HG02870 (cell line): Measurements from ENCODE around the gene LYPD6.

Source experiments
- ATAC-seq: cut with Tn5 transposase; IDR thresholded peaks from one replicate; pipeline ENCODE4 v1.9.1; 2021; ENCODE audit warnings: mild to moderate bottlenecking, moderate library complexity; ENCODE audit not compliant: unreplicated experiment

Gene LYPD6

DNA sequence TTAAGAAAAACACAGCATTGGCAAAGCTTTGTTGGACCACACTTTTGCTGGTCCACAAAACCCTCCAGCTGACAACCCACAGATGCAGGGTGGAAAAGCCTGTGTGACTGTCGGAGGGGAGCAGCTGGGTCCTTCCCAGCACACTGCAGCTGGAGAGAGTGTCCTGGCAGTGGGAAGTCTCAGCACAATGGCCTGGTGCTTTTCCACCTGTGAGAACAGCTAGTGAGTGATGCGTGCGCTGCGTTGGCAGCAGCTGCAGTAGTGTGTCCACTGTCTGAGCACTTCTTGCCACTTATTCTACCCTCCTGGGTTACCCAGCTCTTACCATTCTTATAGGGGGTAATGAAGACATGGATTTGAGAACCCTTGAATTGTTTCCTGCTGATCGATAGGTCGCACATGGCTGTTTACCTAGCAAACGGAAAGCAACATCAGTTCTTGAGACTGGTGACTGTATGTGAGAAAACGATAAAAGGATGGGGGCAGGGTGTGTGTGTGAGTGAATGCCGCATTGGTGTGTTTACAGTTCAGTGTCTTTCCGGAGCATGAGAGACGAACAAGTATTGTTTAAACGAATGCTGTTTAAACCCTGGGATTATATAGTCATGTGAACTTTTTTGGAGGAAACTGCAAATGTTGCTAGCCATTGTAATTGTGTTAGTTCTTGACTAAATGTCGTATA lies 69.7 kb downstream of the LYPD6 start:
- ATAC-seq, result no peak

DNA sequence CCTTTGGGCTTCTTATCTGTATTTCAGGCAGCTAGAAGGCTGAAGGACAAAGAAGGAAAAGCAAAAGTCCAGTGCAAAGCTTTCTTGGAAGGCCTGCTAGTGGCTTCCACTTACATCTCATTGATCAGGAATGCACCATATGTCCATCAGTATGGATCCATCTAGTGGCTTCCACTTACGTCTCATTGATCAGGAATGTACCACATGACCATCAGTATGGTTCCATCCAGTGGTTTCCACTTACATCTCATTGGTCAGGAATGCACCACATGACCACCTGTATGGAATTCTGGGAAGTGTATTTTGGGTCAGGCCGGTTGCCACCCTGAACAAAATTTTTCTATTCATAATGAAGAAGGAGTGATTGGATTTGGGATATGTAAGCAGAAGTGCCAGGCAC lies 70.6 kb downstream of the LYPD6 start:
- no peak for ATAC-seq

DNA sequence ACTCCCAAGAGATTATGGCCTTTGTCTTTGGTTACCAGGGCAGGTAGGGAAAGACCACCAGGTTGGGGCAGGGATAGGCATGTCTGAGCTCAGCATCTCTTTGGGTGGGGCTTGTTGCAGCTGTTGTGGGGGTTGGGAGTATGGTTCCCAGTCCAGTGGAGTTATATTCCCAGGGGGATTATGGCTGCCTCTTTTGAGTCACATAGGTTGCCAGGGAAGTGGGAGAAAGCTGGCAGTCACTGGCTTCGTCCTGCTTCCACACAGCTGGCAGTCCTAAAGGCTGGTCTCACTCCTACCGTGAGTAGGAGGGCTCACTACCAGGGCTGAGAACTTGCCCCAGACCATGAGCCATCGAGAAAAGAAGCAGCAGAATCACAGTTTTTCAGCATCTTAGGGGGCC lies 79.1 kb downstream of the LYPD6 start:
- ATAC-seq, result no peak

DNA sequence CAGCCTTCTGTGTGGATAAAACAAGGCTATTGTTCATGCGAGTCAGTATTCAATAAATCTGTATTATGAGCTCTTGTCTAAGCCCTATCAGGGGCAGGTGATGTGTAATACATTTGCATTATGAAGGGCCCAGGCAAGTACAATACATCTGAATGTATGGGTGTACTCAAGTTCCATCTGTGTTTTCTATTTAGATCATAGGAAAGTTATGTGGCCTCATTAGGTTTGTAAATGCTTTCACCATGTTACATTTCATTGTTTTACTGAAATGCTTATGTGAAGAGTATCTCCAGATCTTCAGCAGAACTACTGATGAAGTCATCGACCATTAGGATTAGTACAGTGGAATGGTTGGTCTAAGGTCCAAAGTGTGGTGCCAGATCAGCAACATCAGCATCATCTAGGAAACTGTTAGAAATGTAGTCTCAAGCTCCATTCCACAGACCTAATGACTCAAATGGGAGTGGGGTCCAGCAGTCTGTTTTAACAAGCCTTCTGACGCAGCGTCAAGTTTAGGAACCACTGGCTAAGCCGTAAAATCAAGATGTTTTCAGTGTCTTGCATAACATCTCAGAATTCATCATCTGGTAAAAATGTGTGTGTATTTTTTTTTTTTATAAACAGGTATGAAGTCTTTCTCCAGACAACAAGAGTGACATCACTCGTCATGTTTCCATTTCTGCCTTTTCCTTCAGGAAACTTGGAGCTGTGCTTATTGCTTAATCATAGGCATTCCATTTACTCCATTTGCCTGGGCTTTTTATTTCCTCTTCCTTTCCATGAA lies 80.5 kb downstream of the LYPD6 start:
- ATAC-seq, result no peak

DNA sequence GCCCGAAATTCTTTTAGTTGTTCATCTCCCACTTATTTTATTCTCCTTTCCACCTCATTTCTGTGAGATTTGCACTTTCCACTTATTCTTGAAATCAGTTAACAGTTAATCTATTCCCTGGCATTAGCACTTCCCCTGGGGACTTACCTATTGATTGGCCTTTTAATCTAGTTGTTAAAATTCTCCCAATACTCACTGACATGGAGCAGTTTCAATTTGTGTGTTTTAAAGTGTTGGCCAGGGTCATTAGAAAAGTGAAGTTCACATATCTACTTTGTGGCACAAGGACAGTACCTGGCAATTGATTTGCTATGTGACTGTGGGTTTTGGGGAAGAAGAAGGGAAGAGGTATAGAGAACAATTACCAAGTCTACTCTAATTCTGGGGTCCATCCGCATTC lies 83.1 kb downstream of the LYPD6 start:
- no peak for ATAC-seq

DNA sequence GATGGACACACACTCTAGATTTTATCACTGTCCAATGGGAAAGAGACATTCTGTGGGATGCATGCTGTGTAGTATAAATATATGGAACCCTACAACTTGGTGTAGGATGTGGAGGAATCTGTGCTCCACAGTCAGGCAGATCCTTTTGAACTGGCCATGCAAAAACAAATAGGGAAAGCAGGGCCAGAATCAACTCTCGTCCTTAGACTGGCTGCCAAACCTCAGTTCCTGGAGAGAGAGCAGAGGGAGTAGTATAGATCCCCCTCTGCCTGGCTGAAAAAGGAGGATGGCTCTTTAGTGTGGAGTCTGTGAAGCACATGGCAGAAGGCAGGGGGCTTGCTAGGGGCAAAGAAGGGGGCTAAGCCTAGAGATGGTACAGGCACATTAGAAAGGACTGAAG lies 84.7 kb downstream of the LYPD6 start:
- no peak for ATAC-seq

DNA sequence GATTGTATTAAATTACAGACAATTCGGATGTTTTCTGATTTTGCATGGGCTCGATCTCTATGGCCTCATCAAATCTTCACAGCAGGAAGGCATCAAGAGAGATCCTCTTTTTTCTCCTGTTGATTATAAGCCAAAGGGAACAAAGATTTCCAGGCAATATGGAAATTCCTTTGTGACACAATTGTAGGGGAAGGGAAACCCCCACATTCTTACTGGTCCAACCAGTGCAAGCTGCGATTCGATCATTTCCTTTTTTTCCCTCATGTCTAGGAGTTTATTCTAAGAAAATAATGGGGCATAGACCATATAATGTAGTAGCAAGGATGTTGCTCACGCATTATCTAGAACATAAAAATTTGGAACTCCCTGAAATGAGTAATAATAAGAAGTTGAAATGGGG lies 87.7 kb downstream of the LYPD6 start:
- no peak for ATAC-seq

DNA sequence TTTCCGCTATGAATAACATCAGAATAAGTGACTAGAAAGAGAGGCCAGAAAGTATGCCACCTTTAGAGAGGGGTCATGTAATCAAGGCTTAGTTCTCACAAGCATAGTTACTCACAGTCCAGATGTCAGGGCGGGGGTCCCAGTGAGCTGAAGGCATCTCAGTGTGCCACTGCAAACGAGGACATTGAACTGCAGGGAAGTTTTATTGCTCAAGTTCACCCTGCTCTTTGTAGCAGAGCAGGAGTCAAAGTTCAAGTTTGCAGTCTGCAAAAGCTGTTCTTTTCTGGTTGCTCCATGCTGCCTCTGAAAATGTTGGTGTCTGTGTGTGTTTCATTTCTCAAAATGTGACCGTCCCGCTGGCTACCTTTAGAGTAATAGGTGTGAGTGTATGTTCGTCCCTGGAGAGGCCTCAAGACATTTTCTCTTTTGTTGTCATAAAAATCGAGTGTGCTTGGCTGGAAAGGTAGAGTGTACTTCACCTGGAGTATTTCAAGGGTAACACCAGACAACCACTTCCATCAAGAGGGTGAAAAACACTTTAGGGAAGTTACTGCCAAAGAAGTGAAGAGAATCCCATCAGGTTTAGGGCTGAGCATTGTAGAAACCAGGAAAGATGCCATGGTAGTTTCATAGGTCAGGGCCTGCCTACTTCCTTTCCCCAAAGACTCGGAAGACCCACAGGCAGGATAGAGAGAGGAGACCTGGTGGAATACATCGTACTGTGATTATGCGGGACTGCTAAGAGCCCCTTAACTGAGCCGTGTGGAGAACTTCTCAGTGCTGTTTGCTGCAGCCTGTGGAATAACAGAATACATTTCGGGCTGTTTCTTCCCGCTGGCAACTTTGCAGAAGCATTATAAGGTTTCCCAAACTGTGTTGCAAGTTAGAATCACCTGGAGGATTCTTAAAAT lies 89.9 kb downstream of the LYPD6 start:
- no peak for ATAC-seq

DNA sequence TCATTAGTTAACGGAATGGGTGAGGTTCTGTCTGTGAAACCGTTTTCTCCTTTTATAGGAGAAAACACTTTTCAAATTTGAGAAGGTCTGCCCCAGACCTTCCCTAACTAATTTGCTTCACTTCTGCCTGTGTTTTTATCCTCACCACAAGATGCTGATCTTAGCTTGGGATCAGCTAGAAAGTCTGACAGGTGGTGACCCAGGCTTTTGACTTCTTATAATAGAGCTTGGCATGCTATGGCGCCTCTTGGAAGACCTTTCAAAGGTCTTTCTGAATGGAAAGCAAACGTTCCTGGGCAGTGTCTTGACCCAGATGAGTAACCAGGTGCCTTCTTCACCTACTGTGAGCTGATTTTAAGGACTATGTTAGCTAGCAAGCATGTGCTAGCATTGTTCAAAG lies 91.4 kb downstream of the LYPD6 start:
- ATAC-seq, result no peak

DNA sequence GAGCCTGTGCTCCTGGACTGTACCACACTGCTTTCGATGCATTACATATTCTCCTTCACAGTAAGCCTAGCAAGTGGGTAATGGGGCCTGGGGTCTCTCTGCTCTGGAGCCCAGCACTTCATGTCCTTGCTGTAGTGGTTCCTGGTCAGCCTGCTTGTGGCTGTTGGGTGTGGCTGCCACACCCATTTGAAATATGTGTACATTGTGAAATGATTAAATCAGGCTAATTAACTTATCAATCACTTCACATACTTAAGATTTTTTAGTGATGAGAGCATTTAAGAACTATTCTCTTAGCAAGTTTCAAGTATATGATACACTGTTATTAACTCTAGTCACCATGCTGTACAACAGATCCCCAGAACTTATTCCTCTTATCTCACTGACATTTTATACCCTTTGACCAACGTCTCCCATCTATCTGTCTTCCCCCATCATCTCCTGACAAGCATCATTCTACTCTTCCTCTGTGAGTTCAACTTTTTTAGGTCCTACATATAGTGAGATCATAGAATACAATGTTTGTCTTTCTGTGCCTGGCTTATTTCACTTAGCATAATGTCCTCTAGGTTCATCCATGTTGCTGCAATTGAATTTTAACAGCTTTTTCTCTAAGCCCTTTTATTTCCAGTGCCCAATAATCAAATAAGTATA lies 92.1 kb downstream of the LYPD6 start:
- no peak for ATAC-seq

DNA sequence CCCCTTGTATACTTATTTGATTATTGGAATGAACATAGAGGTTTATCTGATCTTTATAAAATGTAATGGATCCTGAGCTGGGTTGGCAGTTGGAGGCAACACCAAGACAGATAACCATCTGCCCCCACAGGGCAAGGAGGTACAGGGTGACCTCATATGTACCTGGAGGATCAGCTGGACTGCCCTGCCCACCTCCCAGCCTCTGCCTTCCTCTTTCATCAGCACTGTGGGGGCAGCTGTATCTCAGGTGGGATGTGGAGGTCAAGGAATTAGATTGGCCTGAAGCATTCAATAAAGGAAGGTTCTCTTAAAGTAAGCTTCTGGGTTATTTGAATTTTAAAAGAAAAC lies 92.6 kb downstream of the LYPD6 start:
- no peak for ATAC-seq

DNA sequence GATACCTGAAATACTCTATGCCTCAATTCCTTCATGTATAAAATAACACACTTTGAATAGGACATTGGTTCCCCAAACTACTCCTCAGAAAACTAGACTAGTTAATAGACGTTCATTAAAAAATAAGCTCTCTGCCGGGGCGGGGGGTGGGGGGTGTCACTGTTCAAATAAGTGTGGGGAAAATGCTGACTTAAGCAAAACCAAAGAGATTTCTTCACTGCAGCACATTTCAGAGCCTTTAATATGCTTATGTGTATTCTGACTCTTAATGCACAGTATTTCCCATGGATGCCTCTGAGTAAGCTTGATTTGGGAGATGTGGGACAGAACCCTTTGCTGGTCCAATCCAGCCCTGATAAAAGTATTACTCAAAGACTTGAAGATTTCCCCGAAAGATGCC lies 93.2 kb downstream of the LYPD6 start:
- ATAC-seq, result no peak

DNA sequence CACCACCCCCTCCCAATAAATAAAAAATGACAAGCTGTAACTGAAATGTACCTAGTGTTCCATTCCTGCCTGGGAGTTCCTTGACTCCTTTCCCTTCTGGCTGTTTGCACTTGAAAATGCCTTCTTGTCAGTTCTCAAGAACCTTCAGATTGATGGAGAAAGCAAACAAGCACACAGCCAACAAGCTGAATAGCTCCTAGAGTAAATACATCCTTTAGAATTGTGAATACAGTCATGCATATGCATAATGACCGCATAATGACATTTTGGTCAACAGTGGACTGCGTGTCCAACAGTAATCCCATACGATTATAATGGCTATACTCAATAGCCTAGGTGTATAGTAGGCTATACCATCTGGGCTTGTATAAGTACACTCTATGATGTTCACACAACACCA lies 97.0 kb downstream of the LYPD6 start:
- ATAC-seq, result no peak

DNA sequence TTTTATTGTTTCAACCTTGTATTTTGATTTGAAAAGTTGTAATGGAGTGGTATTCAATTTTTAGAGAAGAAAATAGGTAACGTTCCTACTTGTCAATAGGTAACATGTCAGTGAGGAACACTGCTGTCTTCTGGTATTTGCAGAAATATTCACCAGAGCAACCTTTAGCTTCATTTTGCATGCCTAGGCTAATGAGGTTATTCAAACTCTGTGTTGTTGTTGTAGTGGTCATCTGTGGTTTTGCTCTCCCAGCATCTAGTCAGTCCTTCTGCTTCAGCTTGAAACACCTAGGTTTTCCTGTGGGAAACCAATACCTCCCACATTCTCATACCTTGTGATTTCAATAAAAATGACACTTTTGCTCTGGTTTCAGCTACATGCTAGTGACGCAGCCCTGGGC lies 98.4 kb downstream of the LYPD6 start:
- no peak for ATAC-seq

DNA sequence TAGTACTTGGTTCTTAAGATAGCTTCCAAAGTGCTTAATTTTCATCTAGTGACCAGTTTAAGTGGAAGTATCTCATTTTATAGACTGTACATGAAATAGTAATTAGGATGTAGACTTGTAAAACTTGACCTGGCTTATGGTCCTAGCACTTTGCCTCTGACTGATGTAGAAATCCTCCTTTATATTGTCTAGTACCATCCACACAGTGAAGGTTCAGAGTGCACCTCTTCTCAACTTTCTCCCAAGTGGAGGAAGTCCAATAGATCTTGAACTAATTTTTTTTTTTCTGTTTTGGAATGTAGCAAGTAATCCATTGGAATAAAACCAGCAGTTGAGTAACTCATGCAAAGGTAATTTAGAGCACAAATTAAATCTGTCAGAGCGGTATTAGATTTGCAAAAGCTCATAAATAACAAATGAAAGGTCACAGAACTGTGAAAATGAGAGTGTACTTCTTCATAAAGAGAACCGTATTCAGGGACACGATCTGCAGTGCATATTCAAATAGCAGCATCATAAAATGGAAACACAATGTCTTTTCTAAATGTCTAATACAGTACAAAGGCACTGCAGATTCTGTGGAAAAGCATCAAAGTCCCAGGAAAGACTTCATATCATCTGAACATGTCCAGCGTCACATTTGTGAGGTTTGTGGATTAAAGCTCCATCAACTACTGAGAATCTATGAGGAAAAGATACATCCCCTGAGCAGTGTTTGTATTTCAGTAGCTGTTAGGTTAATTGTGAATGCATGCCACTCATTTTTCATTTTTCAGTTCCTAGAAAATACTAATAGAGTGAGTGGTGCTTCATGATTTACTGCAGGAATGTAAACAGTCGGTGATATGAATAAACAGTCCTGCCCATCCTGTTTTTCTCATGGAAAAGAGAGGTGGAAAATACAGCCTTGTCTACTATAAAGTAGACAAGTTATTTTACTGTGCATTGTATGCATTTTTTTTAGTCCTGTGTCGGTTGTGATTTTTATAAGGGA lies 100.7 kb downstream of the LYPD6 start:
- ATAC-seq, result no peak

DNA sequence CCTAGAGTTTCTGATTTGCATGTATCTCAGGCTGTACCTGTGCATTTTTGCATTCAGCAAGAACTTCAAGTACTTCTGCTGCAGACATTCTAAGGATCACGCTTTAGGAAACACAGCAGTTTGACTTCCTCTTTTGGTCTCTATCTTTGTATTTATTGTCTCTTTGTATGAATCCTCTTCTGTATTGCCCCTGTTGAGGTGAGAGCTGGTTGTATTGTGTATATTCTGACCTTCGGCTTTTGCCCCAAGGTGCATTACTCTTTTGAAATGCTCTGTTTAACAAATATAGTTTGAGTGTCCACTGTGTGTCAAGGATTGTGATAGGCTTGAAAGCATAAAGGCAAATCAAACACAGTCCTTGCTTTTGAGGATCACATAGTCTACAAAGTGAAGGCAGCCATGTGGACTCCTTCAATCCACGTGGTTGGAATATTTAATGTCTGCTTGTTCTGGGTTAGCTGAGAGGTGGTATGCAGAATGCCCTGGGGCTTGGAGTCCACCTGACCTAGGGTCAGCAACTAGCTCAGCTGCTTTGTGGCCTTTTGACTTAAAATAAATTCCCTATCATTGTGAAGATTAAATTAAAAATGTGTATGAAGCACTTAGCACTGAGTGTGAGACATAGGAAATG lies 108.1 kb downstream of the LYPD6 start:
- peak; percentile 74 for ATAC-seq

DNA sequence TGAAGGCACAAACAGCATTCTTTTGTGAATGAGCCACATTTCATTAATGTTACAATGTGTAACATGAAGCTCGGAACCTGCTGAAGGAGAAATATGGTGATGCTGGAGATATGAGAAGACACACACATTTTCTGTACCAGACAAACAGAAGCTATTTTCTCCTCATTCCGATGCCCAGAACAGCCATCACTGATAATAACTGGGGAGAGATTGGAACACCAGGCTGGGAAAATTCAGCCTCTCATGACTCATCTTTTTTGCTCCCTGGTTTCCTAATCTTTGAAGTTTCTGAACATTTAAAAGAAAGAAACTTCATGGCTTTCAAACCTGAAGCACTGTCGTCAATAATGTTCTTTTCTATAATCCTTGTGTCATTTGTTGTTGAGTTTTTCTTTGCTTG lies 110.9 kb downstream of the LYPD6 start:
- no peak for ATAC-seq

DNA sequence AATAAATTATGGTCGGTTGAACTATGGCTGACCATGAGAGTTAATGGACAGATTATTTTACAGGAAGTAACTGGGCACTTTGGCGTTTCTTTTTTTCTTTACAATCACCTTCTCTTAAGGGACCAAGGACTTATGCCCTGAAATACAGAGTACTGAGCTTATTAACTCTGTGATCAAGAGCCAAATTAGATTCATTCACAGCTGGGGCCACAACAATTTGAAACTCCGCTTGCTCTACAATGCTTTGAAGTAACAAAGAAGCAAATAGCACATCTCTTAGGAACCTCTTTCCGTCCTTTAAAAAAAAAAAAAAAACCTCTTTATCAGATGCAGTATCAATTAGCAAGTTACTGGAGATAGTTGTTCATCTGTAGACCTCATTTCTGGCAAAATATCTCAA lies 112.0 kb downstream of the LYPD6 start:
- ATAC-seq, result no peak

DNA sequence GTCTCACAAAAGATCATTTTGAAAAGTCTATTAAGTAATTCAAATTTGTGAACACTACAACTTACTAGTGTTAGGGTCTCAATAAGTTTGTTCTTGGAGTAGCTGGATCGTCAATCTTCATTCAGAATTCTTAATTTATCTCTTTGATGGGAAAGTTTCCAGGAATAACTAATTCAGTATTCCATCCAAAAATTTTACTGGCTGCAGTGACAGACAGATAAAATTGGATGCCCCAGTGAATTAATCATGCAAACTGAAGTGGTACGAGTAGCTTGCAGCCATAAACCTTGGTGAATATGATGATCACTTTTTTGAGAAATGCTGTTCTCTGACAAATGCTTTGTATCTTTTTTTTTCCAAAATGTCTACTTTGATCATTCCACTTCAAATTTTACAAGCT lies 112.8 kb downstream of the LYPD6 start:
- ATAC-seq, result no peak

DNA sequence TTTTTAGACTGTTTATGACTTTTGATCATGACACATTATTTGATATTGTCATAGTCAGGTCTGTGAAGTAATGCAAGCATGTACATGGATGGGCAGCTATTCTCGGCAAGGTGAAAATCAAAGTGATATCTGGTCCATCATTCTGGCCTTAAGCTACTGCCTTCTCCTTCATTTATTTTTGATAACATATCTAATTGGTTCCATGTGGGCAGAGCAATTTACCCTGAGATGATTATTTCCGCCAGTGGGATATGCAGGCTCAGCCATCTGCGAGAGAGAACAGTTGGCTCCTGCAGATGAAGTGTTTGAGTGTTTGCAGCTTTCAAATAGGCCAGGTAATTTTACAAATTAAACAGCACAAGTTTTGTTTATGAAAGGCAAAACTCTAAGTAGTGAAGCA lies 116.4 kb downstream of the LYPD6 start:
- ATAC-seq, result no peak
